Heart left ventricle (tissue), 16 donors: Measurements from ENCODE around the gene COL4A4. TPM values are rescaled to one million over a fixed set of nuclear protein-coding genes. Genes with fewer than 3 reads are reported as not detected.

Source experiments
- ATAC-seq, 4 donors: fragments of 200-7000 bp; cut with Tn5 transposase; one replicate each; pipeline ENCODE4 v1.9.1; 2020 to 2022; ENCODE audit warnings: moderate library complexity in 4 of 4, mild to moderate bottlenecking in 3 of 4, moderate number of reproducible peaks in 1 of 4
- DNase-seq, 5 donors: peaks; one replicate each; pipeline ENCODE4 v3.0.0-alpha.2; 2020
- H3K27ac ChIP-seq, 12 donors: fragments of 200-600 bp; sonication (generic) in 4 of 12; one replicate each; pipeline versions ENCODE4 v1.5.0 to v1.8.0; 2016 to 2022; ENCODE audit warnings: mild to moderate bottlenecking in 2 of 12
- H3K27me3 ChIP-seq, 9 donors: fragments of 200-600 bp; sonication (generic) in 2 of 9; one replicate each; pipeline versions ENCODE4 v1.5.1 to v1.8.0; 2016 to 2022; ENCODE audit warnings: mild to moderate bottlenecking in 3 of 9
- H3K36me3 ChIP-seq, 9 donors: fragments of 200-600 bp; sonication (generic) in 2 of 9; one replicate each; pipeline versions ENCODE4 v1.5.0 to v1.8.0; 2018 to 2022; ENCODE audit warnings: mild to moderate bottlenecking in 2 of 9
- H3K4me1 ChIP-seq, 12 donors: fragments of 200-600 bp; sonication (generic) in 4 of 12; one replicate each; pipeline versions ENCODE4 v1.5.0 to v1.8.0; 2016 to 2022; ENCODE audit warnings: mild to moderate bottlenecking in 3 of 12
- H3K4me3 ChIP-seq, 12 donors: fragments of 200-600 bp; sonication (generic) in 4 of 12; one replicate each; pipeline versions ENCODE4 v1.5.0 to v1.8.0; 2017 to 2022; ENCODE audit warnings: mild to moderate bottlenecking in 9 of 12, moderate library complexity in 4 of 12
- H3K9me3 ChIP-seq, 12 donors: fragments of 200-600 bp; sonication (generic) in 4 of 12; one replicate each; pipeline versions ENCODE4 v1.5.0 to v1.8.0; 2016 to 2022; ENCODE audit warnings: mild to moderate bottlenecking in 1 of 12
- POLR2A ChIP-seq, 2 donors: fragments of 450-650 bp; IDR thresholded peaks; one replicate each; pipeline ENCODE4 v1.6.1; 2017; ENCODE audit warnings: antibody characterized with exemption in 2 of 2, mild to moderate bottlenecking in 2 of 2, moderate library complexity in 2 of 2
- WGBS, 4 donors: extraction: QIAGEN DNeasy Blood & Tissue Kit in 2 of 4; methylation state at CpG; one replicate each; pipeline versions ENCODE4 v1.1.5 to v1.1.7; 2013 to 2018; 5-methylcytosine and 5-hydroxymethylcytosine counted together
- intact Hi-C, 10 donors: fragments of 100-400 bp; cut with DNase I; formaldehyde crosslinking; loops; one replicate each; pipeline versions ENCODE4 v1.11.1 to v1.14.2; 2022
- polyA plus RNA-seq, 2 donors: library from polyadenylated mRNA; stranded (reverse); fragments of 200-250 nt; gene quantifications; one replicate each; pipeline ENCODE4 v1.2.3, GENCODE V29; 2013
- total RNA-seq, 9 donors: library from RNA; depleted of rRNA in 2 of 9; stranded (reverse); fragments of >200 nt in 2 of 9; fragmentation: NEBNext Ultra II Directional in 3 of 9; extraction: Animal tissue kit (Norgen Biotek cat#: 25700) in 3 of 9; gene quantifications; one replicate each; pipeline versions ENCODE4 v1.1.0 to v1.2.4, GENCODE V29; 2016 to 2023
- TF ChIP-seq, protein P1 (sequence below), 12 donors: fragments of 200-600 bp; sonication (generic) in 4 of 12; IDR thresholded peaks; one replicate each; pipeline versions ENCODE4 v1.5.0 to v1.8.0; 2018 to 2022; ENCODE audit warnings: antibody characterized with exemption in 12 of 12, mild to moderate bottlenecking in 5 of 12
- donor health status: ischemic (EF 13 %, LVEDD 7.1; RV severe dilation, severe dysfunction).
- donor health status: healthy with polysubstance abuse.
- donor health status: DM: no; HTN: yes; CAD: no.
- donor health status: DM: no; HTN: no; CAD: no.
- donor health status: ischemic (EF 25% LVEDD 6.9; RV normal size, moderate dysfunction).
- donor health status: ischemic (EF 25% LVEDD 5.7; RV mildly dilated, moderate dysfunction).
- donor health status: healthy.
- donor health status: DM: yes; HTN: yes; CAD: no.
- donor health status: ischemic (EF 35%, LVEDD 5.7; RV mildly dilated, moderate dysfunction).
- donor health status: nonischemic (EF 11% LVEDD 7.7; RV severe dilation, severe dysfunction).
- donor health status: DM: yes; HTN: yes; CAD: no.
- donor health status: PGD.
- donor health status: ischemic (EF 29% LVEDD 5.4; RV normal size, mild dysfunction).
- donor health status: nonischemic (EF 23%, LVEDD 6.1; RV moderate dilation, normal function).

The COL4A4 gene
- total and polyA plus RNA-seq, 11 donors: 1.0 to 9.9 (median 3.4) TPM

DNA sequence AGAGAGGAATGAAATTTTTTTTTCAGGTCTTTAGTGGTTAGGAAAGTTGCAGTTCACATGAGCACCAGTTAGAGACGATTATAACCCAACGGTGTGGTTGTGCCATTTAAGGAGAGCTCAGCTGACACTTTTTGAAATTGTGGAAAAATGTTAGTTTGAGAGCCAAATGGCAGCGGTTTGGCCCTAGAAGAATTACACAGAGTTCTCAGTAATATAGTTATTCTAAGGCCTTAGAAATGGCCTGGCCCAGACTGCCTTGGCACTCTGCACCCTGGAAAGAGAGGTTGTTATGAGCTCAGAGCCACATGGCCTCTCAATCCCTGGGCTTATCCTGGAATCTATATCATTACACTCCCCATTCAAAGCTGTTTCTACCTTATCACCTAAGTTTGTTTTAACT is 210.8 kb downstream of the COL4A4 start:
- peaks cover 0 to 9% (median 0%) of the 10 kb centered on the region in 12 donors for H3K4me1 ChIP-seq
- no peak for TF ChIP-seq POLR2A (IDR thresholded peaks at IDR 0.05)
- TF ChIP-seq, protein P1, sequence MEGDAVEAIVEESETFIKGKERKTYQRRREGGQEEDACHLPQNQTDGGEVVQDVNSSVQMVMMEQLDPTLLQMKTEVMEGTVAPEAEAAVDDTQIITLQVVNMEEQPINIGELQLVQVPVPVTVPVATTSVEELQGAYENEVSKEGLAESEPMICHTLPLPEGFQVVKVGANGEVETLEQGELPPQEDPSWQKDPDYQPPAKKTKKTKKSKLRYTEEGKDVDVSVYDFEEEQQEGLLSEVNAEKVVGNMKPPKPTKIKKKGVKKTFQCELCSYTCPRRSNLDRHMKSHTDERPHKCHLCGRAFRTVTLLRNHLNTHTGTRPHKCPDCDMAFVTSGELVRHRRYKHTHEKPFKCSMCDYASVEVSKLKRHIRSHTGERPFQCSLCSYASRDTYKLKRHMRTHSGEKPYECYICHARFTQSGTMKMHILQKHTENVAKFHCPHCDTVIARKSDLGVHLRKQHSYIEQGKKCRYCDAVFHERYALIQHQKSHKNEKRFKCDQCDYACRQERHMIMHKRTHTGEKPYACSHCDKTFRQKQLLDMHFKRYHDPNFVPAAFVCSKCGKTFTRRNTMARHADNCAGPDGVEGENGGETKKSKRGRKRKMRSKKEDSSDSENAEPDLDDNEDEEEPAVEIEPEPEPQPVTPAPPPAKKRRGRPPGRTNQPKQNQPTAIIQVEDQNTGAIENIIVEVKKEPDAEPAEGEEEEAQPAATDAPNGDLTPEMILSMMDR (IDR thresholded peaks at IDR 0.05): no peak
- H3K27ac ChIP-seq: no peak overlapping the region
- no peaks in the 10 kb centered on the region for H3K36me3 ChIP-seq
- DNase-seq (no peak), ATAC-seq (no peak)
- no peaks in the 10 kb centered on the region for H3K27me3 ChIP-seq
- H3K4me3 ChIP-seq: no peak overlapping the region
- H3K9me3 ChIP-seq: peaks cover 0 to 11% (median 0%) of the 10 kb centered on the region in 12 donors
- WGBS, 4 donors: 86 to 95% (median 89%) methylated on average over 3 of the region's 3 CpGs
- intact Hi-C loops: no loop called here

Other genes starting within 250 kb of the COL4A4 start
- 1 to 10 TPM in 8 of 9 donors, under 1 TPM in 1; 0.96 to 6.9 (median 1.9) TPM for gene COL4A3, start 419 bp upstream of the COL4A4 start, total RNA-seq
- 1 to 10 TPM in 1 of 2 donors, under 1 TPM in 1; 0.55 to 2.2 TPM for gene COL4A3, start 419 bp upstream of the COL4A4 start, polyA plus RNA-seq
- gene MFF, start 161.0 kb upstream of the COL4A4 start, total RNA-seq: 100 to 1,000 TPM in 2 of 9 donors, 10 to 100 TPM in 7; 62.7 to 117 (median 79.7) TPM
- 10 to 100 TPM; 60.1 to 86.5 TPM for gene MFF, start 161.0 kb upstream of the COL4A4 start, polyA plus RNA-seq
- not detected for gene TM4SF20, start 215.1 kb upstream of the COL4A4 start, total RNA-seq
- not detected for gene TM4SF20, start 215.1 kb upstream of the COL4A4 start, polyA plus RNA-seq
- gene SCYGR1, start 223.7 kb upstream of the COL4A4 start, total RNA-seq: not detected
- not detected for gene SCYGR1, start 223.7 kb upstream of the COL4A4 start, polyA plus RNA-seq